ENCODE results near the gene BCAS1. TPM values are rescaled to one million over a fixed set of nuclear protein-coding genes. Genes with fewer than 3 reads are reported as not detected.

The BCAS1 gene
- total RNA-seq, 2 donors from 2014 or later, result not detected

GRCh38 chr20:54088430-54088829 lies 18.0 kb upstream of the BCAS1 start:
- Histone ChIP-seq H3K4me3 (ENCODE audit: low read length) (no peak overlapping the region), H3K9me3 (ENCODE audit: control insufficient read depth, low read length) (no peaks in the 10 kb centered on the region), H3K36me3 (ENCODE audit: control insufficient read depth, insufficient read depth, low read length) (no peaks in the 10 kb centered on the region), H3K9ac (ENCODE audit: extremely low read depth, low read length, poor library complexity, severe bottlenecking) (no peak overlapping the region), H3K4me1 (ENCODE audit: control insufficient read depth, insufficient read depth, low read length) (no peaks in the 10 kb centered on the region), H3K27ac (ENCODE audit: low read depth, low read length) (no peak overlapping the region), H3K27me3 (ENCODE audit: control insufficient read depth, insufficient read depth, low read length, poor library complexity, severe bottlenecking) (no peaks in the 10 kb centered on the region)
- Mint-ChIP-seq H3K36me3 (ENCODE audit: low read depth) (no peaks in the 10 kb centered on the region), H3K27me3 (ENCODE audit: insufficient read depth) (peaks cover 12% of the 10 kb centered on the region), H3K4me3 (no peak overlapping the region), H3K27ac (no peak overlapping the region), H3K9me3 (no peaks in the 10 kb centered on the region), H3K4me1 (no peaks in the 10 kb centered on the region)
- 83% methylated on average over 1 of the region's 1 CpG; no CpG with 5 or more reads in 1 of the 2 experiments for WGBS, 2 experiments (ENCODE audit: insufficient coverage in 1 of 2, insufficient read length in 1 of 2)
- DNase-seq, result no peak
- TF ChIP-seq CTCF (conservative IDR thresholded peaks at IDR 0.05), result no peak

- Mint-ChIP-seq H3K36me3 (ENCODE audit: low read depth) (no peaks in the 10 kb centered on the region), H3K9me3 (no peaks in the 10 kb centered on the region), H3K27ac (no peak overlapping the region), H3K4me1 (no peaks in the 10 kb centered on the region), H3K27me3 (ENCODE audit: insufficient read depth) (peaks cover 12% of the 10 kb centered on the region), H3K4me3 (no peak overlapping the region)
- Histone ChIP-seq H3K9ac (ENCODE audit: extremely low read depth, low read length, poor library complexity, severe bottlenecking) (no peak overlapping the region), H3K4me1 (ENCODE audit: control insufficient read depth, insufficient read depth, low read length) (no peaks in the 10 kb centered on the region), H3K36me3 (ENCODE audit: control insufficient read depth, insufficient read depth, low read length) (no peaks in the 10 kb centered on the region), H3K27ac (ENCODE audit: low read depth, low read length) (no peak overlapping the region), H3K9me3 (ENCODE audit: control insufficient read depth, low read length) (no peaks in the 10 kb centered on the region), H3K27me3 (ENCODE audit: control insufficient read depth, insufficient read depth, low read length, poor library complexity, severe bottlenecking) (no peaks in the 10 kb centered on the region), H3K4me3 (ENCODE audit: low read length) (no peak overlapping the region)
- WGBS, 2 experiments (ENCODE audit: insufficient coverage in 1 of 2, insufficient read length in 1 of 2), result 91 to 95% methylated on average over 11 to 12 of the region's 12 CpGs
- TF ChIP-seq CTCF (conservative IDR thresholded peaks at IDR 0.05), result no peak
- no peak for DNase-seq
Measured at GRCh38 chr20:54086507-54087039, 16.2 kb upstream of the BCAS1 start.

GRCh38 chr20:54085910-54086309 lies 15.5 kb upstream of the BCAS1 start:
- TF ChIP-seq CTCF (conservative IDR thresholded peaks at IDR 0.05), result no peak
- no peaks in the 10 kb centered on the region for H3K4me1 ChIP-seq (ENCODE audit: control insufficient read depth, insufficient read depth, low read length)
- H3K9me3 Mint-ChIP-seq, result no peaks in the 10 kb centered on the region
- H3K9ac ChIP-seq (ENCODE audit: extremely low read depth, low read length, poor library complexity, severe bottlenecking), result no peak overlapping the region
- DNase-seq, result no peak
- H3K27me3 Mint-ChIP-seq (ENCODE audit: insufficient read depth), result peaks cover 10% of the 10 kb centered on the region
- no peaks in the 10 kb centered on the region for H3K9me3 ChIP-seq (ENCODE audit: control insufficient read depth, low read length)
- H3K27me3 ChIP-seq (ENCODE audit: control insufficient read depth, insufficient read depth, low read length, poor library complexity, severe bottlenecking), result no peaks in the 10 kb centered on the region
- H3K4me3 ChIP-seq (ENCODE audit: low read length), result no peak overlapping the region
- no peak overlapping the region for H3K27ac ChIP-seq (ENCODE audit: low read depth, low read length)
- H3K27ac Mint-ChIP-seq, result no peak overlapping the region
- H3K36me3 ChIP-seq (ENCODE audit: control insufficient read depth, insufficient read depth, low read length), result no peaks in the 10 kb centered on the region
- H3K4me3 Mint-ChIP-seq, result no peak overlapping the region
- peaks cover 1% of the 10 kb centered on the region for H3K4me1 Mint-ChIP-seq
- WGBS, 2 experiments (ENCODE audit: insufficient coverage in 1 of 2, insufficient read length in 1 of 2), result 86 to 91% methylated on average over 1 to 3 of the region's 3 CpGs
- no peaks in the 10 kb centered on the region for H3K36me3 Mint-ChIP-seq (ENCODE audit: low read depth)
